GM18526 (cell line): ENCODE results near the gene THBS2.

Experiments
- POLR2A ChIP-seq: IDR thresholded peaks from 3 replicates; pipeline ENCODE4 v1.6.1; 2011; ENCODE audit not compliant: insufficient read length; ENCODE audit errors: extremely low read depth

THBS2 gene

GRCh38 chr6:169172946-169173345 is 80.7 kb downstream of the THBS2 start:
- no peak for TF ChIP-seq POLR2A

GRCh38 chr6:169172456-169172855 is 81.2 kb downstream of the THBS2 start:
- TF ChIP-seq POLR2A: no peak

- no peak for TF ChIP-seq POLR2A
These were observed 81.7 kb downstream of the THBS2 start for GRCh38 chr6:169171951-169172350.

- TF ChIP-seq POLR2A: no peak
These were observed 82.6 kb downstream of the THBS2 start for GRCh38 chr6:169171016-169171415.

- TF ChIP-seq POLR2A: no peak
These were observed 83.1 kb downstream of the THBS2 start for GRCh38 chr6:169170583-169170955.

GRCh38 chr6:169169941-169170582 is 83.6 kb downstream of the THBS2 start:
- no peak for TF ChIP-seq POLR2A

GRCh38 chr6:169169375-169169774 is 84.3 kb downstream of the THBS2 start:
- no peak for TF ChIP-seq POLR2A

GRCh38 chr6:169168706-169169105 is 84.9 kb downstream of the THBS2 start:
- no peak for TF ChIP-seq POLR2A

- no peak for TF ChIP-seq POLR2A
These were observed 85.4 kb downstream of the THBS2 start for GRCh38 chr6:169168302-169168630.

- no peak for TF ChIP-seq POLR2A
These were observed 85.9 kb downstream of the THBS2 start for GRCh38 chr6:169167581-169168301.

- TF ChIP-seq POLR2A: no peak
These were observed 86.6 kb downstream of the THBS2 start for GRCh38 chr6:169166896-169167580.
